Measurements from ENCODE around the gene TMEM183A.

The TMEM183A gene

GRCh38 chr1:203066965-203067364, 59.8 kb downstream of the TMEM183A start:
- DNase-seq (ENCODE audit: low spot score): no peak

GRCh38 chr1:203069030-203069747, 62.0 kb downstream of the TMEM183A start:
- no peak for DNase-seq (ENCODE audit: low spot score)

- no peak for DNase-seq (ENCODE audit: low spot score)
These were observed 64.9 kb downstream of the TMEM183A start for GRCh38 chr1:203072002-203072602.

- no peak for DNase-seq (ENCODE audit: low spot score)
These were observed 65.7 kb downstream of the TMEM183A start for GRCh38 chr1:203072911-203073310.

- DNase-seq (ENCODE audit: low spot score): no peak
These were observed 66.3 kb downstream of the TMEM183A start for GRCh38 chr1:203073469-203073868.
